Activated T-helper 17 cell treated with anti-CD3 and anti-CD28 coated beads, Interleukin-2, amount 50 U/mL, for 72 hours (primary cell): Measurements from ENCODE around the gene CCS. TPM values are rescaled to one million over a fixed set of nuclear protein-coding genes. Genes with fewer than 3 reads are reported as not detected.

Experiments used
- ATAC-seq: fragments of 150-1000 bp; cut with Tn5 transposase; replicated peaks from 2 replicates; pipeline ENCODE4 v1.10.0; 2021; ENCODE audit warnings: mild to moderate bottlenecking, moderate library complexity
- H3K27ac Mint-ChIP-seq: one replicate; pipeline ENCODE4 v1.8.0; 2022; ENCODE audit warnings: mixed read lengths
- H3K27me3 Mint-ChIP-seq: one replicate; pipeline ENCODE4 v1.8.0; 2022; ENCODE audit warnings: mixed read lengths
- H3K36me3 Mint-ChIP-seq: one replicate; pipeline ENCODE4 v1.8.0; 2022; ENCODE audit warnings: low read depth, mild to moderate bottlenecking, mixed read lengths
- H3K4me1 Mint-ChIP-seq: one replicate; pipeline ENCODE4 v1.8.0; 2022; ENCODE audit warnings: mixed read lengths
- H3K4me3 Mint-ChIP-seq: one replicate; pipeline ENCODE4 v1.8.0; 2022; ENCODE audit warnings: mild to moderate bottlenecking, mixed read lengths
- H3K9me3 Mint-ChIP-seq: one replicate; pipeline ENCODE4 v1.8.0; 2022; ENCODE audit warnings: mixed read lengths
- total RNA-seq, 2 donors: library from RNA; stranded (reverse); gene quantifications; one replicate each; pipeline ENCODE4 v1.2.3, GENCODE V29; 2022

Gene CCS
- total RNA-seq, 2 donors from 2014 or later = 27.5 to 35.1 TPM

- peaks cover 17% of the 10 kb centered on the region for H3K4me1 Mint-ChIP-seq
- peak overlapping the region; percentile 96 for H3K4me3 Mint-ChIP-seq
- H3K27me3 Mint-ChIP-seq = no peaks in the 10 kb centered on the region
- H3K9me3 Mint-ChIP-seq = no peaks in the 10 kb centered on the region
- ATAC-seq = no peak
- H3K36me3 Mint-ChIP-seq = peaks cover 64% of the 10 kb centered on the region
- H3K27ac Mint-ChIP-seq = peak overlapping the region; percentile 96
These were observed 24.3 kb downstream of the CCS start for GRCh38 chr11:66617155-66617834.

DNA sequence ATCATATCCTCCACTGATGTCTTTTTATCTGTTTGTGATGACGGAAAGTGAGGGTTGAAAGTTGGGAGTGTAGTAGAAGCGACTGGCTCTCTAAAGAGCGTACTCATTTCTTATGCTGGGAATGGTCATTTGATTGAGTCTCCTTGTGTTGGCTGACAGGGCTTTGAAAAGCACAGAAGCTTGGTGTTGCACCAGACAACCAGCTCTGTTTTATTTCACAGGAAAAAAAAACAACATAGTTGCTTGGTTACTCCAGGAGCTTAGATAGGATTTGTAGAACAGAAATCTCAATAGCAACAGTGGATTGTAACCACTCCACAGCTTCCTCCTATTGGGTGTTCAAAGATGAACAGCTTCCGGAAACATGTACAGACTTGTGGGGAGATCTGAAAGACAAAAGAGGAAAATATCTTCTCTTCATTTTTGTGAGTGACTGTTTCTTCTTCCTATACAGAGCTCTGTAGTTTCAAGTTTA is 26.1 kb downstream of the CCS start:
- H3K27me3 Mint-ChIP-seq = no peaks in the 10 kb centered on the region
- peaks cover 34% of the 10 kb centered on the region for H3K4me1 Mint-ChIP-seq
- peak overlapping the region; percentile 96 for H3K27ac Mint-ChIP-seq
- peak; percentile 18 for ATAC-seq
- H3K4me3 Mint-ChIP-seq = peak overlapping the region; percentile 96
- no peaks in the 10 kb centered on the region for H3K9me3 Mint-ChIP-seq
- H3K36me3 Mint-ChIP-seq = peaks cover 82% of the 10 kb centered on the region

GRCh38 chr11:66624450-66624849 is 31.5 kb downstream of the CCS start:
- Mint-ChIP-seq H3K36me3 (peaks cover 100% of the 10 kb centered on the region), H3K4me1 (peaks cover 37% of the 10 kb centered on the region), H3K27ac (no peak overlapping the region), H3K27me3 (no peaks in the 10 kb centered on the region), H3K9me3 (no peaks in the 10 kb centered on the region), H3K4me3 (no peak overlapping the region)
- ATAC-seq = no peak

- no peak overlapping the region for H3K4me3 Mint-ChIP-seq
- peaks cover 100% of the 10 kb centered on the region for H3K36me3 Mint-ChIP-seq
- peaks cover 37% of the 10 kb centered on the region for H3K4me1 Mint-ChIP-seq
- no peaks in the 10 kb centered on the region for H3K27me3 Mint-ChIP-seq
- H3K9me3 Mint-ChIP-seq = no peaks in the 10 kb centered on the region
- H3K27ac Mint-ChIP-seq = no peak overlapping the region
- no peak for ATAC-seq
These were observed 32.2 kb downstream of the CCS start for GRCh38 chr11:66625041-66625751.

DNA sequence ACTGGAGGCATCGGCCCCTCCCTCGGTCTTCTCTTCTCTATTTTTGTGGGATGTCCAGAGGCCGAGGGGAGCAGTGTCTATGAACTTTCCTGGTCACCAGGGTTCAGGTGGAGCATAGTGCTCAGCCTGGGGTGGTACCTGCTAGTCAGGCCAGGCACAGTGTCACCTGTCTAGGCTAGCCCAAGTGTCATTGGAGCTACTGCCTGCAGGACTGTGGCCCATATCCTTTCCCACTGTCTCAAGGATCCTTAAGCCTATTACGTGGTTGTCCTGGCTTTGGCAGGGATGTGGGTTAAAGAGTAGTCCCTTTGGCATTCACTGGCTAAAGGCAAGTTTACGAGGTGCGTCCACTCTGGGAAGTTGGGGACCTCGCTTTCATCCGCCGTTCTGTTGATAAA is 32.8 kb downstream of the CCS start:
- Mint-ChIP-seq H3K9me3 (no peaks in the 10 kb centered on the region), H3K27ac (no peak overlapping the region), H3K27me3 (no peaks in the 10 kb centered on the region), H3K4me3 (no peak overlapping the region), H3K4me1 (peaks cover 37% of the 10 kb centered on the region), H3K36me3 (peaks cover 99% of the 10 kb centered on the region)
- no peak for ATAC-seq

DNA sequence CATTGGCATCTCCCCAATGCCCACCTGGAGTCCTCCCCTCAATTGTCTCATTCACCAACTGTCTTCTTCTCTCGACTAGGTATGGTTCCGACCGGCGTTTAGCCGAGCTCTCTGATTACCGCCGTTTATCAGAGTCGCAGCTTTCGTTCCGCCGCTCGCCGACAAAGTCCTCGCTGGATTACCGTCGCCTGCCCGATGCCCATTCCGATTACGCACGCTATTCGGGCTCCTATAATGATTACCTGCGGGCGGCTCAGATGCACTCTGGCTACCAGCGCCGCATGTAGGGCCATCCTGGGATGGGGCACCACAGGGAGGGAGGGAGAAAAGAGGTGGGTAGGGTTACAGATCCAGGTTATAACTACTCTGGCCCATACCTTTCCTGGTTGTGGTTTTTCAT is 33.4 kb downstream of the CCS start:
- Mint-ChIP-seq H3K36me3 (peaks cover 98% of the 10 kb centered on the region), H3K9me3 (no peaks in the 10 kb centered on the region), H3K27ac (no peak overlapping the region), H3K27me3 (no peaks in the 10 kb centered on the region), H3K4me1 (peaks cover 37% of the 10 kb centered on the region), H3K4me3 (no peak overlapping the region)
- no peak for ATAC-seq

GRCh38 chr11:66626926-66627325 is 33.9 kb downstream of the CCS start:
- peaks cover 38% of the 10 kb centered on the region for H3K4me1 Mint-ChIP-seq
- no peak for ATAC-seq
- H3K9me3 Mint-ChIP-seq = no peaks in the 10 kb centered on the region
- H3K27me3 Mint-ChIP-seq = no peaks in the 10 kb centered on the region
- H3K36me3 Mint-ChIP-seq = peaks cover 98% of the 10 kb centered on the region
- no peak overlapping the region for H3K4me3 Mint-ChIP-seq
- no peak overlapping the region for H3K27ac Mint-ChIP-seq

- no peaks in the 10 kb centered on the region for H3K9me3 Mint-ChIP-seq
- ATAC-seq = no peak
- H3K4me3 Mint-ChIP-seq = no peak overlapping the region
- H3K27ac Mint-ChIP-seq = no peak overlapping the region
- no peaks in the 10 kb centered on the region for H3K27me3 Mint-ChIP-seq
- peaks cover 98% of the 10 kb centered on the region for H3K36me3 Mint-ChIP-seq
- H3K4me1 Mint-ChIP-seq = peaks cover 34% of the 10 kb centered on the region
These were observed 35.1 kb downstream of the CCS start for GRCh38 chr11:66628061-66628603.

DNA sequence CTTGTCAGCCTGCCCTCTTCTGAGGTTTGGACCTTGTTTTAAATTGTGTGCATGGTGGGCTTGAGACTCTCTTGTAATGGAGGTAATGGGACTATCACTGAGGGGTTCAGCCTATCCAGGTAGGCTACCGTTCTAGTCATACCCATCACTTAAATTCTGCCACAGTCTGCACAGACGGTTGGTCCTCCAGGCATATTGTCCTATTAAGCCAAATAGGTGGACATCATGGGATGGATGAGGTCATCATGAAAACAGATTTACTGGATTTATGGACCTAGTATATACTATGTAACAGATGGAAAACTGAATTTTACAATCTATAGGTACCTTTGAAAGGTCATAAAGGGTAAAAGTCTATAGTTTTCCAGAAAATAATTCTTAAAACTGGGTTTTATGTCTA is 36.4 kb downstream of the CCS start:
- no peaks in the 10 kb centered on the region for H3K27me3 Mint-ChIP-seq
- peaks cover 97% of the 10 kb centered on the region for H3K36me3 Mint-ChIP-seq
- H3K9me3 Mint-ChIP-seq = no peaks in the 10 kb centered on the region
- H3K4me3 Mint-ChIP-seq = no peak overlapping the region
- H3K27ac Mint-ChIP-seq = peak overlapping the region; percentile 62
- H3K4me1 Mint-ChIP-seq = peaks cover 25% of the 10 kb centered on the region
- ATAC-seq = no peak

- Mint-ChIP-seq H3K27ac (peak overlapping the region; percentile 53), H3K4me3 (no peak overlapping the region), H3K36me3 (peaks cover 86% of the 10 kb centered on the region), H3K4me1 (peaks cover 30% of the 10 kb centered on the region), H3K9me3 (no peaks in the 10 kb centered on the region), H3K27me3 (no peaks in the 10 kb centered on the region)
- no peak for ATAC-seq
These were observed 38.9 kb downstream of the CCS start for GRCh38 chr11:66631883-66632282.

GRCh38 chr11:66632952-66633351 is 40.0 kb downstream of the CCS start:
- H3K4me3 Mint-ChIP-seq = no peak overlapping the region
- peaks cover 33% of the 10 kb centered on the region for H3K4me1 Mint-ChIP-seq
- no peaks in the 10 kb centered on the region for H3K9me3 Mint-ChIP-seq
- H3K36me3 Mint-ChIP-seq = peaks cover 78% of the 10 kb centered on the region
- no peak overlapping the region for H3K27ac Mint-ChIP-seq
- no peak for ATAC-seq
- no peaks in the 10 kb centered on the region for H3K27me3 Mint-ChIP-seq

DNA sequence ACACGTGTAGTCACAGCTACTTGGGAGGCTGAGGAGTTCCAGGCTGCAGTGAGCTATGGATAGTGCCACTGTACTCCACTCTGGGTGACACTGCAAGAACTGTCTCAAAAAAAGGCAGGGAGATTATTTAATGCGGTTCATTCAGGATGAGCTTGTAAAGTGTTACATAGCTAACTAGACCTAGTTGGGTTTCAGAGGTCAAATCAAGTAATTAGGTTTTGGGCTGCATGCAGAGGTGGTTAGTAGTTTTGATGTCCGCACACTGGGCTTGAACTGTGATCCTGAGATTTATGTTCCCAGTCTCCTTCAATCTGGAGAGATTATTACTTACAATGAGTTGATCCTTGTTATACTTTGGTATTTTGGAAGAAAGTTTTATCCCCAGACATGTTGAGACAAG is 43.4 kb downstream of the CCS start:
- Mint-ChIP-seq H3K36me3 (peaks cover 80% of the 10 kb centered on the region), H3K9me3 (no peaks in the 10 kb centered on the region), H3K27ac (no peak overlapping the region), H3K27me3 (no peaks in the 10 kb centered on the region), H3K4me1 (peaks cover 40% of the 10 kb centered on the region), H3K4me3 (peak overlapping the region; percentile 93)
- ATAC-seq = no peak

DNA sequence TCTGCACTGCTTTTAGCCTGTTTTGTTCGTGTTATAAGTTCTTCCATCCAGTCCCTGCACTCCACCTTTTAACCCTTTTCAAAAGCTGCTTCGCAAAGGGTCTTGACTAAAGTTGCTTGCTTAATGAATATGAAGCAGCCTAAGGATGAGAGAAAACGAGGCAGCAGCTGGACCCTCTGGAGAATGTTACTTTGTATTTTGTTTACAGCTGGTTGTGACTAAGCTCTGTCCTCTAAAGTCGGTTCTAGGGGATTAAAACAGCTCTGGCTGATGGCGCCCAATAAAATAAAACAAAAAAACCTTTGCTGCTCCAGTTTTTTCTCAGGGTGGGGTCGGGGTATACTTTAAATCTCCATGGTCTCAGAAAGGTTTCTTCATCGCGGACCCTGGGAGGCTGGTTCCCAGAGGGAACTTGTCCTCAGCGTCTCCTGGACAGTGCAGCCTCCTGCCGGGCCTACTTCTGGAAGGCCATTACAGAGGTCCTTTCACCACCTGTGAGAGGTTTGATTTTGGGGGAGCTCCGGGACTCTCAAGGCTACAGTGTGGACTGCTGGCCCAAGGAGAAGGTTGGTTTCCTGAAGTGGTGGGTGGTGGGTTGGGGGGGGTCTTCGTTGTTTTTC is 44.7 kb downstream of the CCS start:
- Mint-ChIP-seq H3K27ac (peak overlapping the region; percentile 97), H3K4me1 (peaks cover 43% of the 10 kb centered on the region)

GRCh38 chr11:66638177-66639065 is 45.4 kb downstream of the CCS start, which contains the start of gene RBM4:
Gene RBM4 (plus strand): TSS chr11:66638703. CDS start chr11:66639712, 1,009 bp downstream.
- Mint-ChIP-seq H3K9me3 (no peaks in the 10 kb centered on the region), H3K4me1 (peaks cover 51% of the 10 kb centered on the region), H3K27me3 (no peaks in the 10 kb centered on the region), H3K4me3 (peak within 1 kb of the TSS; percentile 93), H3K36me3 (peaks cover 80% of the 10 kb centered on the region), H3K27ac (peak within 1 kb of the TSS; percentile 97)
- peak; percentile 97 for ATAC-seq

More for the DNA sequence above, 44.7 kb downstream of the CCS start:
- H3K27me3 Mint-ChIP-seq = no peaks in the 10 kb centered on the region
- no peak for ATAC-seq
- H3K9me3 Mint-ChIP-seq = no peaks in the 10 kb centered on the region
- peak overlapping the region; percentile 93 for H3K4me3 Mint-ChIP-seq
- H3K36me3 Mint-ChIP-seq = peaks cover 80% of the 10 kb centered on the region
